Measurements from ENCODE around the gene HSPB6. TPM values are rescaled to one million over a fixed set of nuclear protein-coding genes. Genes with fewer than 3 reads are reported as not detected.

HSPB6 gene
- total and polyA plus RNA-seq, 7 donors, result 4.4 to 275 (median 59.4) TPM

GRCh38 chr19:35742121-35742724, 14.6 kb downstream of the HSPB6 start, which contains the start of gene IGFLR1:
IGFLR1 (minus strand) TSS chr19:35742452; CDS start chr19:35741180, 1,272 bp downstream.
- no peak for TF ChIP-seq POLR2AphosphoS5 (IDR thresholded peaks at IDR 0.05)
- no peak for TF ChIP-seq POLR2A (IDR thresholded peaks at IDR 0.05)
- TF ChIP-seq EP300 (IDR thresholded peaks at IDR 0.05), result no peak
- TF ChIP-seq, protein P1, sequence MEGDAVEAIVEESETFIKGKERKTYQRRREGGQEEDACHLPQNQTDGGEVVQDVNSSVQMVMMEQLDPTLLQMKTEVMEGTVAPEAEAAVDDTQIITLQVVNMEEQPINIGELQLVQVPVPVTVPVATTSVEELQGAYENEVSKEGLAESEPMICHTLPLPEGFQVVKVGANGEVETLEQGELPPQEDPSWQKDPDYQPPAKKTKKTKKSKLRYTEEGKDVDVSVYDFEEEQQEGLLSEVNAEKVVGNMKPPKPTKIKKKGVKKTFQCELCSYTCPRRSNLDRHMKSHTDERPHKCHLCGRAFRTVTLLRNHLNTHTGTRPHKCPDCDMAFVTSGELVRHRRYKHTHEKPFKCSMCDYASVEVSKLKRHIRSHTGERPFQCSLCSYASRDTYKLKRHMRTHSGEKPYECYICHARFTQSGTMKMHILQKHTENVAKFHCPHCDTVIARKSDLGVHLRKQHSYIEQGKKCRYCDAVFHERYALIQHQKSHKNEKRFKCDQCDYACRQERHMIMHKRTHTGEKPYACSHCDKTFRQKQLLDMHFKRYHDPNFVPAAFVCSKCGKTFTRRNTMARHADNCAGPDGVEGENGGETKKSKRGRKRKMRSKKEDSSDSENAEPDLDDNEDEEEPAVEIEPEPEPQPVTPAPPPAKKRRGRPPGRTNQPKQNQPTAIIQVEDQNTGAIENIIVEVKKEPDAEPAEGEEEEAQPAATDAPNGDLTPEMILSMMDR (IDR thresholded peaks at IDR 0.05), result no peak
- Histone ChIP-seq H3K4me1 (peaks cover 0 to 49% (median 40%) of the 10 kb centered on the region in 4 donors), H3K27ac (peak within 1 kb of the TSS; percentile 84 to 100 (median 87)), H3K4me3 (peak within 1 kb of the TSS in 3 of 4 donors; percentile 50 to 69 (median 52)), H3K9me3 (no peaks in the 10 kb centered on the region), H3K27me3 (no peaks in the 10 kb centered on the region), H3K36me3 (peaks cover 11 to 30% (median 18%) of the 10 kb centered on the region in 4 donors)
- intact Hi-C loops (cut with DNase I), result no loop called here
- 42 to 83% methylated on average over 9 of the region's 9 CpGs for WGBS, 2 donors
- no peak for DNase-seq

- Histone ChIP-seq H3K27me3 (no peaks in the 10 kb centered on the region), H3K27ac (peak overlapping the region; percentile 84 to 91 (median 87)), H3K4me3 (peak overlapping the region; percentile 38 to 69 (median 51)), H3K9me3 (no peaks in the 10 kb centered on the region), H3K4me1 (peaks cover 0 to 43% (median 34%) of the 10 kb centered on the region in 4 donors), H3K36me3 (peaks cover 11 to 40% (median 26%) of the 10 kb centered on the region in 4 donors)
- intact Hi-C loops (cut with DNase I), result loop anchor here (2.0 kb wide), 1 partner anchor 22 kb away; the partner anchor contains the start of gene KMT2B
- DNase-seq, result no peak
- WGBS, 2 donors, result 3 to 4% methylated on average over 12 of the region's 12 CpGs
- TF ChIP-seq, protein P1 (IDR thresholded peaks at IDR 0.05), result peak in 1 of 4 experiments; percentile 2
- no peak for TF ChIP-seq POLR2A (IDR thresholded peaks at IDR 0.05)
These were observed 15.7 kb downstream of the HSPB6 start for GRCh38 chr19:35741203-35741515.

GRCh38 chr19:35740423-35741202, 16.2 kb downstream of the HSPB6 start:
- Histone ChIP-seq H3K27ac (peak overlapping the region; percentile 84 to 91 (median 87)), H3K27me3 (no peaks in the 10 kb centered on the region), H3K4me1 (peaks cover 0 to 38% (median 30%) of the 10 kb centered on the region in 4 donors), H3K36me3 (peaks cover 15 to 42% (median 27%) of the 10 kb centered on the region in 4 donors), H3K9me3 (no peaks in the 10 kb centered on the region), H3K4me3 (peak overlapping the region; percentile 38 to 69 (median 51))
- peak; percentile 99 for DNase-seq
- WGBS, 2 donors, result 0 to 1% methylated on average over 63 of the region's 63 CpGs
- no peak for TF ChIP-seq POLR2A (IDR thresholded peaks at IDR 0.05)
- peak; percentile 30 to 70 (median 61) for TF ChIP-seq POLR2AphosphoS5 (IDR thresholded peaks at IDR 0.05)
- TF ChIP-seq EP300 (IDR thresholded peaks at IDR 0.05), result peak in 1 of 4 donors; percentile 76
- TF ChIP-seq, protein P1 (IDR thresholded peaks at IDR 0.05), result peak in 2 of 4 experiments; percentile 17 to 26
- intact Hi-C loops (cut with DNase I), result loop anchor here (1.0 to 2.0 kb wide), 2 partner anchors 22 to 191 kb away; partner anchors contain the start of gene KMT2B

DNA sequence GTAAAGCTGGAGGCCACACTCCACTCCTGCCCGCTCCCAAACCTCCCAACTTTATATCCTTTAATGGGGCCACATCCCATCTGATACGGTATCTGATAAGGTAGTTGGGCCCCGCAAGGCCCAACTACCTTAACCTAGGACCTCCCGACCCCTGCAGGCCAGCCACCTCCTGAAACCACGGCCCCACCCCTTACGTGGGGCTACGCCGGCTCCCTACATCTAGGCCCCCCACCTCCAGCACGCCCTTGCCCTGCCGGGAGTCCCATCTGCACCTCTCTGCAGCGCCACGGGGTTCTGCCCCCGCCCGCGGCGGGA, 16.8 kb downstream of the HSPB6 start:
- peaks cover 0 to 38% (median 30%) of the 10 kb centered on the region in 4 donors for H3K4me1 ChIP-seq
- H3K4me3 ChIP-seq, result peak overlapping the region; percentile 34 to 69 (median 51)
- 3 to 4% methylated on average over 16 of the region's 16 CpGs for WGBS, 2 donors
- peak overlapping the region; percentile 84 to 91 (median 87) for H3K27ac ChIP-seq
- intact Hi-C loops (cut with DNase I), result loop anchor here (1.0 to 2.0 kb wide), 2 partner anchors 21 to 191 kb away; partner anchors contain the start of gene KMT2B
- H3K9me3 ChIP-seq, result no peaks in the 10 kb centered on the region
- H3K27me3 ChIP-seq, result no peaks in the 10 kb centered on the region
- DNase-seq, result no peak
- TF ChIP-seq, protein P1 (IDR thresholded peaks at IDR 0.05), result no peak
- no peak for TF ChIP-seq POLR2AphosphoS5 (IDR thresholded peaks at IDR 0.05)
- no peak for TF ChIP-seq EP300 (IDR thresholded peaks at IDR 0.05)
- TF ChIP-seq POLR2A (IDR thresholded peaks at IDR 0.05), result no peak
- H3K36me3 ChIP-seq, result peaks cover 21 to 48% (median 27%) of the 10 kb centered on the region in 4 donors

Data from sigmoid colon (tissue), 7 donors.